Measurements from ENCODE around the gene INHBA. TPM values are rescaled to one million over a fixed set of nuclear protein-coding genes. Genes with fewer than 3 reads are reported as not detected.

The INHBA gene
- polyA plus RNA-seq, 1 donor (not counting 4 experiments of a cell fraction or from before 2014, with no cell fraction given), result 51.4 TPM

DNA sequence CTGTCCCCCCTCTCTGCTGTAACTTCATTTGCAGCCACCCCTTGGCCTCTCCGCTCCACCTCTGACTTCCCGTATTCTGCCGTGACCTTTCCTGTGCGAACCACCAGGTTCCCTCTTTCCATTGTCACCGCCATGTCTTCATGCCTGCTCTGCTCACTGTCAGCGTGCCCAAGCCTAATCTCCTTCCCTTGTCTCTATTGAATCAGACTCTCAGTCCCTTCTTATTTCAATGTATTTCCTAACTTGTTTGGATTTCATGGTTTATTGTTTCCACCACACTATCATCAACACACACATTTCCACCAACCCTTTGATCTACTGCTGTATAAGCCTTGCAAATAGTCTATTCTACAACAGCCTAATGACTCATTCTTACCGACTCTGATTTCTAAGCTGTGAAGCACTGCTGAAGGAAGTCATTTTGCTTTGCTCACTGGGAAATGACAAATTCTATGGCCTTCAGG is 30.0 kb upstream of the INHBA start:
- H4K20me1 ChIP-seq (ENCODE audit: control insufficient read depth, extremely low read depth, insufficient read depth, low read length), result no peaks in the 10 kb centered on the region
- no peaks in the 10 kb centered on the region for H3K9me3 ChIP-seq (ENCODE audit: control insufficient read depth, low read depth, low read length)
- H3K27me3 ChIP-seq (ENCODE audit: control insufficient read depth, extremely low read depth, insufficient read depth, low read length), result peaks cover 4% of the 10 kb centered on the region
- no peak overlapping the region for H3K9ac ChIP-seq (ENCODE audit: control insufficient read depth, extremely low read depth, insufficient read depth, low read length)
- H3K4me2 ChIP-seq (ENCODE audit: control insufficient read depth, extremely low read depth, insufficient read depth, low read depth, low read length), result no peak overlapping the region
- no peaks in the 10 kb centered on the region for H3K79me2 ChIP-seq (ENCODE audit: control insufficient read depth, insufficient read depth, low read length)
- FAIRE-seq, result no peak
- TF ChIP-seq, protein P1, sequence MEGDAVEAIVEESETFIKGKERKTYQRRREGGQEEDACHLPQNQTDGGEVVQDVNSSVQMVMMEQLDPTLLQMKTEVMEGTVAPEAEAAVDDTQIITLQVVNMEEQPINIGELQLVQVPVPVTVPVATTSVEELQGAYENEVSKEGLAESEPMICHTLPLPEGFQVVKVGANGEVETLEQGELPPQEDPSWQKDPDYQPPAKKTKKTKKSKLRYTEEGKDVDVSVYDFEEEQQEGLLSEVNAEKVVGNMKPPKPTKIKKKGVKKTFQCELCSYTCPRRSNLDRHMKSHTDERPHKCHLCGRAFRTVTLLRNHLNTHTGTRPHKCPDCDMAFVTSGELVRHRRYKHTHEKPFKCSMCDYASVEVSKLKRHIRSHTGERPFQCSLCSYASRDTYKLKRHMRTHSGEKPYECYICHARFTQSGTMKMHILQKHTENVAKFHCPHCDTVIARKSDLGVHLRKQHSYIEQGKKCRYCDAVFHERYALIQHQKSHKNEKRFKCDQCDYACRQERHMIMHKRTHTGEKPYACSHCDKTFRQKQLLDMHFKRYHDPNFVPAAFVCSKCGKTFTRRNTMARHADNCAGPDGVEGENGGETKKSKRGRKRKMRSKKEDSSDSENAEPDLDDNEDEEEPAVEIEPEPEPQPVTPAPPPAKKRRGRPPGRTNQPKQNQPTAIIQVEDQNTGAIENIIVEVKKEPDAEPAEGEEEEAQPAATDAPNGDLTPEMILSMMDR (optimal IDR thresholded peaks at IDR 0.05 in 1 of 3, IDR thresholded peaks at IDR 0.05 in 1 of 3, conservative IDR thresholded peaks at IDR 0.05 in 1 of 3; ENCODE audit: extremely low read depth in 1 of 3, insufficient read depth in 2 of 3, low read length in 3 of 3), result no peak
- TF ChIP-seq EZH2 (IDR thresholded peaks at IDR 0.05; ENCODE audit: low read length), result no peak
- DNase-seq (ENCODE audit: low read depth, low spot score), result no peak
- no peaks in the 10 kb centered on the region for H3K36me3 ChIP-seq (ENCODE audit: control insufficient read depth in 2 of 2, extremely low read depth in 1 of 2, insufficient read depth in 2 of 2, low read length in 2 of 2)
- no peak overlapping the region for H3K27ac ChIP-seq (ENCODE audit: control insufficient read depth, insufficient read depth, low read length)
- no peak overlapping the region for H2AFZ ChIP-seq (ENCODE audit: control insufficient read depth, low read length)
- dilution Hi-C loops (cut with MboI; ENCODE audit: extremely low pct_ligation_motif_present, low sequenced_read_pairs), result no loop called here
- no peaks in the 10 kb centered on the region for H3K4me1 ChIP-seq (ENCODE audit: control insufficient read depth, extremely low read depth, insufficient read depth, low read length)
- H3K9me1 ChIP-seq (ENCODE audit: control insufficient read depth, extremely low read depth, insufficient read depth, low read length), result no peaks in the 10 kb centered on the region
- no peak overlapping the region for H3K4me3 ChIP-seq (ENCODE audit: control insufficient read depth in 2 of 3, extremely low read depth in 1 of 3, insufficient read depth in 2 of 3, low read depth in 1 of 3, low read length in 3 of 3)

DNA sequence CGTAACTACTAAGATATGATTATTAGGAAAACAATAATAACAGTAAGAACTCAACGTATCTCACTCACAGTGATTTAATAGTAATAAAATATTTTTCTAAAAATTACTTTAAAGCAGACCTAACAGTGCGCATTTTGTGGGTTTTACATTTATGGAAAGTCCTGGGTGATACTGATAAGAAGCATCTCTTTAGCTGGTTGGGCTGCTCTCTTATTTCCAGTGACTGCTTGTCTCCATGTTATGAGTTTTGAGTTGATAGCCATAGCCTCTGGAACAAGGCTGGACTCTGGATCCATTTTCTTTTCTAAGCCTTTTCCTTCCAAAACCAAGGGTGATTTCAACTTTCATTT is 29.5 kb upstream of the INHBA start:
- Histone ChIP-seq H3K27me3 (ENCODE audit: control insufficient read depth, extremely low read depth, insufficient read depth, low read length) (peaks cover 4% of the 10 kb centered on the region), H3K4me1 (ENCODE audit: control insufficient read depth, extremely low read depth, insufficient read depth, low read length) (no peaks in the 10 kb centered on the region), H3K9me1 (ENCODE audit: control insufficient read depth, extremely low read depth, insufficient read depth, low read length) (no peaks in the 10 kb centered on the region), H3K9me3 (ENCODE audit: control insufficient read depth, low read depth, low read length) (no peaks in the 10 kb centered on the region), H3K36me3 (ENCODE audit: control insufficient read depth in 2 of 2, extremely low read depth in 1 of 2, insufficient read depth in 2 of 2, low read length in 2 of 2) (no peaks in the 10 kb centered on the region), H3K4me3 (ENCODE audit: control insufficient read depth in 2 of 3, extremely low read depth in 1 of 3, insufficient read depth in 2 of 3, low read depth in 1 of 3, low read length in 3 of 3) (no peak overlapping the region), H3K27ac (ENCODE audit: control insufficient read depth, insufficient read depth, low read length) (no peak overlapping the region), H3K79me2 (ENCODE audit: control insufficient read depth, insufficient read depth, low read length) (no peaks in the 10 kb centered on the region), H3K4me2 (ENCODE audit: control insufficient read depth, extremely low read depth, insufficient read depth, low read depth, low read length) (no peak overlapping the region), H2AFZ (ENCODE audit: control insufficient read depth, low read length) (no peak overlapping the region), H4K20me1 (ENCODE audit: control insufficient read depth, extremely low read depth, insufficient read depth, low read length) (no peaks in the 10 kb centered on the region), H3K9ac (ENCODE audit: control insufficient read depth, extremely low read depth, insufficient read depth, low read length) (no peak overlapping the region)
- TF ChIP-seq EZH2 (IDR thresholded peaks at IDR 0.05; ENCODE audit: low read length), result no peak
- TF ChIP-seq, protein P1 (optimal IDR thresholded peaks at IDR 0.05 in 1 of 3, IDR thresholded peaks at IDR 0.05 in 1 of 3, conservative IDR thresholded peaks at IDR 0.05 in 1 of 3; ENCODE audit: extremely low read depth in 1 of 3, insufficient read depth in 2 of 3, low read length in 3 of 3), result peak in 1 of 3 experiments; percentile 1
- FAIRE-seq (no peak), DNase-seq (ENCODE audit: low read depth, low spot score) (no peak)
- dilution Hi-C loops (cut with MboI; ENCODE audit: extremely low pct_ligation_motif_present, low sequenced_read_pairs), result no loop called here

Data from keratinocyte (primary cell).